ENCODE results near the gene ATP5F1C. TPM values are rescaled to one million over a fixed set of nuclear protein-coding genes. Genes with fewer than 3 reads are reported as not detected.

Gene ATP5F1C
- total and polyA plus RNA-seq, 10 of the 15 experiments (the other 5 are each of a cell fraction or from before 2014, with no cell fraction given), result 307 to 978 (median 454) TPM

GRCh38 chr10:7756360-7756992, 31.5 kb upstream of the ATP5F1C start:
- peaks cover 2 to 11% of the 10 kb centered on the region in 2 experiments for H3K36me3 ChIP-seq (ENCODE audit: control insufficient read depth in 2 of 2, insufficient read depth in 2 of 2, low read length in 1 of 2)
- no TSS peak for BruUV-seq (replicated peaks)
- ChIA-PET RAD21 (ENCODE audit: unreplicated experiment) (interaction anchor here (1.6 to 2.0 kb wide), 2 partner anchors 32 to 231 kb away, joined by 5 to 10 read pairs; partner anchors contain the start of genes ATP5F1C and KIN), CTCF (interaction anchor here (0.8 to 3.2 kb wide), 14 partner anchors 10 to 1454 kb away, joined by 3 to 15 read pairs (median 3); no protein-coding TSS in a partner anchor), SMC1A (ENCODE audit: uncharacterized antibody, unreplicated experiment) (interaction anchor here (1.1 to 2.0 kb wide), 4 partner anchors 32 to 1452 kb away, joined by 3 to 9 read pairs (median 4); partner anchors contain the start of genes ATP5F1C and KIN), POLR2A (no interaction called here)
- WGBS (ENCODE audit: insufficient coverage, insufficient replicate concordance, low lambda C conversion rate, missing lambda C conversion rate), result 76% methylated on average over 7 of the region's 7 CpGs
- ATAC-seq, result peak; percentile 83
- no peak for DNase-seq (ENCODE audit: low read depth, low spot score)
- no peaks in the 10 kb centered on the region for H3K79me2 ChIP-seq (ENCODE audit: control insufficient read depth, insufficient read depth, low read length)
- intact Hi-C loops (cut with micrococcal nuclease; ENCODE audit: unreplicated experiment), result loop anchor here (1.0 to 10.0 kb wide), 2 partner anchors 231 to 1548 kb away; no protein-coding TSS in a partner anchor
- H3K9me3 ChIP-seq (replicated peaks; ENCODE audit: control insufficient read depth, insufficient read depth, low read length), result no peaks in the 10 kb centered on the region
- no peak overlapping the region for H3K4me2 ChIP-seq (ENCODE audit: control insufficient read depth, insufficient read depth)
- no peaks in the 10 kb centered on the region for H3K4me1 ChIP-seq (ENCODE audit: control insufficient read depth, insufficient read depth, low read length)
- in situ Hi-C loops (cut with MboI), result no loop called here
- H3K27me3 ChIP-seq (replicated peaks in 1 of 2; ENCODE audit: control insufficient read depth in 2 of 2, insufficient read depth in 2 of 2, low read length in 1 of 2), result no peaks in the 10 kb centered on the region
- no peak overlapping the region for H3K27ac ChIP-seq (ENCODE audit: control insufficient read depth, insufficient read depth)
- no peak overlapping the region for H3K4me3 ChIP-seq
- peak; percentile 85 for FAIRE-seq
- H2AFZ ChIP-seq (ENCODE audit: control insufficient read depth, low read depth, low read length), result no peak overlapping the region
- H4K20me1 ChIP-seq (ENCODE audit: control insufficient read depth, insufficient read depth), result no peaks in the 10 kb centered on the region
- no peak overlapping the region for H3K9ac ChIP-seq (ENCODE audit: control insufficient read depth, insufficient read depth, low read length)
- TF ChIP-seq YBX1 (IDR thresholded peaks at IDR 0.05), result no peak
- no peak for TF ChIP-seq E2F4 (IDR thresholded peaks at IDR 0.05; ENCODE audit: low read depth, low read length)
- no peak for TF ChIP-seq TBL1XR1 (IDR thresholded peaks at IDR 0.05; ENCODE audit: low read depth, low read length)
- TF ChIP-seq SMC3 (IDR thresholded peaks at IDR 0.05; ENCODE audit: borderline replicate concordance, low read length), result peak; percentile 44; the same call in 1 of the 2 replicates
- no peak for TF ChIP-seq ZBTB40 (IDR thresholded peaks at IDR 0.05; ENCODE audit: borderline replicate concordance)
- TF ChIP-seq CTCF (IDR thresholded peaks at IDR 0.05 in 2 of 3, conservative IDR thresholded peaks at IDR 0.05 in 1 of 3; ENCODE audit: control insufficient read depth in 2 of 3, extremely low read depth in 1 of 3, insufficient read depth in 1 of 3, low read depth in 3 of 3, low read length in 3 of 3), result peak; percentile 50 to 61 (median 53)
- no peak for TF ChIP-seq ZSCAN29 (IDR thresholded peaks at IDR 0.05)
- no peak for TF ChIP-seq CHD4 (IDR thresholded peaks at IDR 0.05)
- TF ChIP-seq ZNF622 (IDR thresholded peaks at IDR 0.05), result no peak
- TF ChIP-seq RBBP5 (conservative IDR thresholded peaks at IDR 0.05), result no peak
- TF ChIP-seq RAD21 (IDR thresholded peaks at IDR 0.05; ENCODE audit: insufficient read depth, low read depth, low read length), result peak; percentile 34
- no peak for TF ChIP-seq HSF1 (IDR thresholded peaks at IDR 0.05; ENCODE audit: low read depth, low read length)
- TF ChIP-seq PKNOX1 (IDR thresholded peaks at IDR 0.05), result no peak
- no peak for TF ChIP-seq EED (IDR thresholded peaks at IDR 0.05; ENCODE audit: low read depth)
